HEK293 (cell line): Measurements from ENCODE around the gene BBX.

Experiments
- CTCF ChIA-PET: fragments of 350-600 bp; formaldehyde crosslinking; extraction: SDS; loops from one replicate; lab custom pipeline; 2021; ENCODE audit warnings: antibody characterized with exemption; lab: Yijun Ruan, JAX
- POLR2A ChIA-PET: fragments of 300-600 bp; formaldehyde crosslinking; extraction: SDS; loops from one replicate; lab custom pipeline; 2020; ENCODE audit warnings: antibody characterized with exemption, inconsistent platforms; lab: Yijun Ruan, JAX
- H3K27ac ChIP-seq: fragments of 200-500 bp; sonication (Bioruptor generic); 2 replicates; pipeline ENCODE4 v1.5.1; 2014; ENCODE audit warnings: low read depth, low read length, control low read depth, inconsistent platforms; ENCODE audit errors: extremely low read depth
- H3K36me3 ChIP-seq, 2 experiments: fragments of 200-500 bp in 1 of 2; sonication (Bioruptor generic) in 1 of 2; 1 replicate in 1 of 2; 2 replicates in 1 of 2; pipeline ENCODE4 v1.5.1; 2014 to 2017; ENCODE audit warnings: inconsistent platforms in 2 of 2, low read length in 2 of 2; ENCODE audit not compliant: control insufficient read depth in 2 of 2, insufficient read depth in 1 of 2
- H3K4me1 ChIP-seq: fragments of 200-500 bp; sonication (Bioruptor generic); 2 replicates; pipeline ENCODE4 v1.5.1; 2014; ENCODE audit warnings: mild to moderate bottlenecking, low read length, inconsistent platforms; ENCODE audit not compliant: control insufficient read depth, insufficient read depth
- H3K4me3 ChIP-seq: 2 replicates; pipeline ENCODE4 v1.5.1; 2011; ENCODE audit warnings: low read depth, mild to moderate bottlenecking, control low read depth, low read length, moderate library complexity
- H3K9me3 ChIP-seq: fragments of 200-500 bp; sonication (Bioruptor generic); 2 replicates; pipeline ENCODE4 v1.5.1; 2014; ENCODE audit warnings: low read depth, low read length, inconsistent platforms; ENCODE audit not compliant: control insufficient read depth, insufficient read depth
- HOXA7 ChIP-seq: sonication (generic); formaldehyde crosslinking; IDR thresholded peaks from 2 replicates; pipeline ENCODE4 v1.8.1; 2022; ENCODE audit warnings: missing genetic modification reagents, borderline replicate concordance
- KLF8 ChIP-seq: fragments of 450-650 bp; formaldehyde crosslinking; IDR thresholded peaks from 2 replicates; pipeline ENCODE4 v1.5.1; 2016; ENCODE audit warnings: missing biosample characterization, missing genetic modification characterization
- MYNN ChIP-seq: fragments of 450-650 bp; formaldehyde crosslinking; IDR thresholded peaks from 2 replicates; pipeline ENCODE4 v1.5.1; 2016; ENCODE audit warnings: missing biosample characterization, missing genetic modification characterization, borderline replicate concordance
- SCRT2 ChIP-seq: fragments of 450-650 bp; formaldehyde crosslinking; IDR thresholded peaks from 2 replicates; pipeline ENCODE4 v1.5.1; 2016; ENCODE audit warnings: missing biosample characterization, missing genetic modification characterization
- TRIM28 ChIP-seq: IDR thresholded peaks from 2 replicates; pipeline ENCODE4 v1.6.1; 2011; ENCODE audit warnings: low read length, control low read depth, borderline replicate concordance
- ZBTB17 ChIP-seq: fragments of 450-650 bp; formaldehyde crosslinking; IDR thresholded peaks from 2 replicates; pipeline ENCODE4 v1.5.1; 2016; ENCODE audit warnings: missing biosample characterization, missing genetic modification characterization
- ZEB2 ChIP-seq: fragments of 450-650 bp; formaldehyde crosslinking; IDR thresholded peaks from 2 replicates; pipeline ENCODE4 v1.5.1; 2016; ENCODE audit warnings: missing biosample characterization, missing genetic modification characterization
- ZNF223 ChIP-seq: fragments of 450-650 bp; formaldehyde crosslinking; IDR thresholded peaks from 2 replicates; pipeline ENCODE4 v1.5.1; 2016; ENCODE audit warnings: missing biosample characterization, missing genetic modification characterization
- ZNF274 ChIP-seq, 2 experiments: fragments of 200-500 bp in 1 of 2; fragments of 450-650 bp in 1 of 2; sonication (Bioruptor generic) in 1 of 2; formaldehyde crosslinking in 1 of 2; IDR thresholded peaks; 2 replicates each; pipeline versions ENCODE4 v1.5.1 to v1.6.1; 2014 to 2016; ENCODE audit warnings: borderline replicate concordance in 1 of 2, inconsistent platforms in 1 of 2, low read length in 1 of 2, missing biosample characterization in 1 of 2, missing genetic modification characterization in 1 of 2
- ZNF311 ChIP-seq: fragments of 450-650 bp; formaldehyde crosslinking; IDR thresholded peaks from 2 replicates; pipeline ENCODE4 v1.5.1; 2017; ENCODE audit warnings: missing biosample characterization, missing genetic modification characterization, borderline replicate concordance
- ZNF426 ChIP-seq: fragments of 450-650 bp; formaldehyde crosslinking; IDR thresholded peaks from 2 replicates; pipeline ENCODE4 v1.5.1; 2017; ENCODE audit warnings: missing biosample characterization, missing genetic modification characterization, mild to moderate bottlenecking, inconsistent platforms, moderate library complexity
- ZNF76 ChIP-seq: fragments of 450-650 bp; formaldehyde crosslinking; IDR thresholded peaks from 2 replicates; pipeline ENCODE4; 2016; ENCODE audit warnings: low read depth, missing biosample characterization, missing genetic modification characterization, borderline replicate concordance
- ZNF830 ChIP-seq: fragments of 450-650 bp; IDR thresholded peaks from 2 replicates; pipeline ENCODE4 v1.5.0; 2018; ENCODE audit warnings: missing biosample characterization, missing genetic modification characterization, low read depth, mild to moderate bottlenecking, moderate library complexity
- ZXDB ChIP-seq: fragments of 450-650 bp; formaldehyde crosslinking; IDR thresholded peaks from 2 replicates; pipeline ENCODE4 v1.5.1; 2016; ENCODE audit warnings: missing biosample characterization, missing genetic modification characterization
- TF ChIP-seq, protein P1 (sequence below): fragments of 450-650 bp; formaldehyde crosslinking; IDR thresholded peaks from 2 replicates; pipeline ENCODE4 v1.5.1; 2016; ENCODE audit warnings: missing biosample characterization, missing genetic modification characterization
- TF ChIP-seq, protein P2 (sequence below): fragments of 450-650 bp; formaldehyde crosslinking; IDR thresholded peaks from 2 replicates; pipeline ENCODE4 v1.5.1; 2016; ENCODE audit warnings: missing biosample characterization, missing genetic modification characterization
- TF ChIP-seq, protein P3 (sequence below): fragments of 450-650 bp; formaldehyde crosslinking; IDR thresholded peaks from 2 replicates; pipeline ENCODE4 v1.5.1; 2016; ENCODE audit warnings: missing biosample characterization, missing genetic modification characterization
- TF ChIP-seq, protein P4 (sequence below): fragments of 450-650 bp; formaldehyde crosslinking; IDR thresholded peaks from 2 replicates; pipeline ENCODE4 v1.5.1; 2016; ENCODE audit warnings: missing biosample characterization, missing genetic modification characterization

BBX gene

DNA sequence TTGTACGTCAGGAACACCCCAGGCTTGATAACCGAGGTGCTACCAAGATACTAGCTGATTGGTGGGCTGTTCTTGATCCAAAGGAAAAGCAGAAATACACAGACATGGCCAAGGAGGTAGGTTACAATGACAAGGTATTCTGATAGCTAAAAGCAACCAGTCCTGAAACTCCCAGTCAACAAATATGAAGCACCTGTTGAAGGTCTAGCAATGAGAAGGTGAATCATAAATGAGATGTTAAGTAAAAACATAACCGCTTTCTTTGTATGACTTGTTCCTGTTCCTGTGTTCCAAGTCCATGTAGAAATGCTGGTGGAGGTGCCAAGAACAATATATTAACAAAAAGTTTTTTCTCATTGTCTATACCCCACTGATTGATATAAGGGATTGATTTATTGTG, 194.0 kb downstream of the BBX start:
- Histone ChIP-seq H3K27ac (no peak overlapping the region), H3K36me3 (peaks cover 0 to 24% of the 10 kb centered on the region in 2 experiments; a peak in 2 of 3 replicates)
- POLR2A ChIA-PET, result no interaction called here
- no peak for TF ChIP-seq ZNF830
- no peak for TF ChIP-seq ZXDB (tag by site-specific recombination)
- TF ChIP-seq TRIM28, result no peak
- no peak for TF ChIP-seq ZNF426
- peak; percentile 35; the same call in 1 of the 2 replicates for TF ChIP-seq SCRT2
- TF ChIP-seq, all 188 proteins: peak for 1
- no peaks in the 10 kb centered on the region for H3K9me3 ChIP-seq
- H3K4me1 ChIP-seq, result no peaks in the 10 kb centered on the region
- H3K4me3 ChIP-seq, result no peak overlapping the region
- CTCF ChIA-PET, result no interaction called here

DNA sequence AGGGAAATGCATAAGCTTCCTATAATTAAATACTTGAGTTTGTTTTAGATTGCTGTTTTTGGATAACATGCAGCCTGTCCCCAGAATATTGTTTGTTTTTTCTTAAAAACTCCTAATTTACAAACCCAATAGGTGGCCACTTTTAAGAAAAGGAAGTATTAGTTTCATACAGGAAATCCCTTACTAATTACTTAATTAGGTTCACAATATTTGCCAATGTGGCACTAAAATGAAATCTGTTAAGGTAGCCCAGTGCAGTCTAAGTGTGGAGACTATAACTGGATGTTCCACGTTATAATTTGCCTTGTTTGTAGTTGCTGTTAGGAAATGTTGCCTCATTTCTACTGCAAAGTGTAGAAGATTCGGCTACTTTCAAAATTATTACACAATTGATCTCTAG, 195.8 kb downstream of the BBX start:
- no peaks in the 10 kb centered on the region for H3K4me1 ChIP-seq
- TF ChIP-seq, protein P1, sequence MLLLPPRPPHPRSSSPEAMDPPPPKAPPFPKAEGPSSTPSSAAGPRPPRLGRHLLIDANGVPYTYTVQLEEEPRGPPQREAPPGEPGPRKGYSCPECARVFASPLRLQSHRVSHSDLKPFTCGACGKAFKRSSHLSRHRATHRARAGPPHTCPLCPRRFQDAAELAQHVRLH (tag by site-specific recombination), result no peak
- TF ChIP-seq ZNF76, result no peak
- TF ChIP-seq, protein P2, sequence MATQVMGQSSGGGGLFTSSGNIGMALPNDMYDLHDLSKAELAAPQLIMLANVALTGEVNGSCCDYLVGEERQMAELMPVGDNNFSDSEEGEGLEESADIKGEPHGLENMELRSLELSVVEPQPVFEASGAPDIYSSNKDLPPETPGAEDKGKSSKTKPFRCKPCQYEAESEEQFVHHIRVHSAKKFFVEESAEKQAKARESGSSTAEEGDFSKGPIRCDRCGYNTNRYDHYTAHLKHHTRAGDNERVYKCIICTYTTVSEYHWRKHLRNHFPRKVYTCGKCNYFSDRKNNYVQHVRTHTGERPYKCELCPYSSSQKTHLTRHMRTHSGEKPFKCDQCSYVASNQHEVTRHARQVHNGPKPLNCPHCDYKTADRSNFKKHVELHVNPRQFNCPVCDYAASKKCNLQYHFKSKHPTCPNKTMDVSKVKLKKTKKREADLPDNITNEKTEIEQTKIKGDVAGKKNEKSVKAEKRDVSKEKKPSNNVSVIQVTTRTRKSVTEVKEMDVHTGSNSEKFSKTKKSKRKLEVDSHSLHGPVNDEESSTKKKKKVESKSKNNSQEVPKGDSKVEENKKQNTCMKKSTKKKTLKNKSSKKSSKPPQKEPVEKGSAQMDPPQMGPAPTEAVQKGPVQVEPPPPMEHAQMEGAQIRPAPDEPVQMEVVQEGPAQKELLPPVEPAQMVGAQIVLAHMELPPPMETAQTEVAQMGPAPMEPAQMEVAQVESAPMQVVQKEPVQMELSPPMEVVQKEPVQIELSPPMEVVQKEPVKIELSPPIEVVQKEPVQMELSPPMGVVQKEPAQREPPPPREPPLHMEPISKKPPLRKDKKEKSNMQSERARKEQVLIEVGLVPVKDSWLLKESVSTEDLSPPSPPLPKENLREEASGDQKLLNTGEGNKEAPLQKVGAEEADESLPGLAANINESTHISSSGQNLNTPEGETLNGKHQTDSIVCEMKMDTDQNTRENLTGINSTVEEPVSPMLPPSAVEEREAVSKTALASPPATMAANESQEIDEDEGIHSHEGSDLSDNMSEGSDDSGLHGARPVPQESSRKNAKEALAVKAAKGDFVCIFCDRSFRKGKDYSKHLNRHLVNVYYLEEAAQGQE (tag by site-specific recombination), result no peak
- TF ChIP-seq ZNF223 (tag by site-specific recombination), result no peak
- TF ChIP-seq, protein P3, sequence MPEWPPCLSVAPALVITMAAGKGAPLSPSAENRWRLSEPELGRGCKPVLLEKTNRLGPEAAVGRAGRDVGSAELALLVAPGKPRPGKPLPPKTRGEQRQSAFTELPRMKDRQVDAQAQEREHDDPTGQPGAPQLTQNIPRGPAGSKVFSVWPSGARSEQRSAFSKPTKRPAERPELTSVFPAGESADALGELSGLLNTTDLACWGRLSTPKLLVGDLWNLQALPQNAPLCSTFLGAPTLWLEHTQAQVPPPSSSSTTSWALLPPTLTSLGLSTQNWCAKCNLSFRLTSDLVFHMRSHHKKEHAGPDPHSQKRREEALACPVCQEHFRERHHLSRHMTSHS, result no peak
- TF ChIP-seq HOXA7, result no peak
- TF ChIP-seq KLF8 (tag by site-specific recombination), result no peak
- TF ChIP-seq ZEB2, result no peak
- TF ChIP-seq ZNF311 (tag by site-specific recombination), result no peak
- TF ChIP-seq MYNN (tag by site-specific recombination), result no peak
- TF ChIP-seq, protein P4, sequence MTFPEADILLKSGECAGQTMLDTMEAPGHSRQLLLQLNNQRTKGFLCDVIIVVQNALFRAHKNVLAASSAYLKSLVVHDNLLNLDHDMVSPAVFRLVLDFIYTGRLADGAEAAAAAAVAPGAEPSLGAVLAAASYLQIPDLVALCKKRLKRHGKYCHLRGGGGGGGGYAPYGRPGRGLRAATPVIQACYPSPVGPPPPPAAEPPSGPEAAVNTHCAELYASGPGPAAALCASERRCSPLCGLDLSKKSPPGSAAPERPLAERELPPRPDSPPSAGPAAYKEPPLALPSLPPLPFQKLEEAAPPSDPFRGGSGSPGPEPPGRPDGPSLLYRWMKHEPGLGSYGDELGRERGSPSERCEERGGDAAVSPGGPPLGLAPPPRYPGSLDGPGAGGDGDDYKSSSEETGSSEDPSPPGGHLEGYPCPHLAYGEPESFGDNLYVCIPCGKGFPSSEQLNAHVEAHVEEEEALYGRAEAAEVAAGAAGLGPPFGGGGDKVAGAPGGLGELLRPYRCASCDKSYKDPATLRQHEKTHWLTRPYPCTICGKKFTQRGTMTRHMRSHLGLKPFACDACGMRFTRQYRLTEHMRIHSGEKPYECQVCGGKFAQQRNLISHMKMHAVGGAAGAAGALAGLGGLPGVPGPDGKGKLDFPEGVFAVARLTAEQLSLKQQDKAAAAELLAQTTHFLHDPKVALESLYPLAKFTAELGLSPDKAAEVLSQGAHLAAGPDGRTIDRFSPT (tag by site-specific recombination), result no peak
- TF ChIP-seq ZNF274 (IDR thresholded peaks at IDR 0.05; ENCODE audit: low read length), result no peak
- no peak for TF ChIP-seq ZNF274 (tag by site-specific recombination; IDR thresholded peaks at IDR 0.05; ENCODE audit: borderline replicate concordance)
- no peak for TF ChIP-seq ZBTB17 (tag by site-specific recombination)
- POLR2A ChIA-PET, result no interaction called here
- no peak overlapping the region for H3K4me3 ChIP-seq
- H3K9me3 ChIP-seq, result no peaks in the 10 kb centered on the region
- H3K36me3 ChIP-seq, result peaks cover 0 to 11% of the 10 kb centered on the region in 2 experiments; a peak in 2 of 3 replicates
- H3K27ac ChIP-seq, result no peak overlapping the region
- CTCF ChIA-PET, result no interaction called here
